NT2/D1 (cell line): Measurements from ENCODE around the gene RPS6KA2.

Experiments used
- SUZ12 ChIP-seq: IDR thresholded peaks from 2 replicates; pipeline ENCODE4 v1.6.1; 2011; ENCODE audit not compliant: insufficient read length, insufficient read depth; ENCODE audit errors: extremely low read depth
- ZNF274 ChIP-seq: IDR thresholded peaks from 2 replicates; pipeline ENCODE4 v1.6.1; 2011; ENCODE audit warnings: mild to moderate bottlenecking, low read depth, low read length

DNA sequence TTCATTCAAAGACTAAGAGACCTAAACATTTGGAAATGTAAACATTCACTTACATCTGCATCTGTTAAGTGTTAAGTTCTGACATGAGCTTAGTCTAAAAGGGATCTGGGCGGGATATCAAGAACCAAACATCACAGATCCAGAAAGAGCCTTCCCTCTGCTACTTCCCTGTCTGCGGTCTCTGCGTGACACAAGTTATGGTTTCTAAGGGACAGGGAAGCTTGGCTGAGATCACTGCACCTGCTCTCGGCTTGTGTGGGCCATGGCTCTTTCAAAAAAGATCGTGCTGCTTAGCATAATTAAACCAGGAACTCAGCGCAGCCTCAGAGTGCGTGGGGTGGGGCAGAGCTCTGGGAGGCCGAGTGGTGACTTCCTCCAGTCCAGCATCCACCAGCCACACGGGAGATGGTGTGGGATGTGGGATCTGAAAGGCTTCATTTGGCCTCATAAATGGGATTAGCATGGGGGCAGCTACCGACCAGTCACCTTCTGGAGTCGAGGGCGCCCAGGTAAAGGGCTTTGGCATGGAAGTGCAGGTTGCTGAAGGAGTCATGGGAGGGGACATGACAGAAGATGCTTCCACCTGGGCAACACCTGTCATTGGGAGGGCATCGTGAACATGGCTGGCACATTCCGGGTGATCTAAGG is 23.9 kb downstream of the RPS6KA2 start:
- no peak for TF ChIP-seq SUZ12
- TF ChIP-seq ZNF274 = no peak
